Measurements from ENCODE around the gene SPTSSB. TPM values are rescaled to one million over a fixed set of nuclear protein-coding genes. Genes with fewer than 3 reads are reported as not detected.

Gene SPTSSB
- total RNA-seq, 1 experiment from 2014 or later = 2.9 TPM

- no peaks in the 10 kb centered on the region for H4K20me1 ChIP-seq (ENCODE audit: insufficient read depth)
- intact Hi-C loops (cut with micrococcal nuclease) = no loop called here
- ChIA-PET POLR2A (no interaction called here), CTCF (interaction anchor here (1.3 kb wide), 1 partner anchor 28 kb away, joined by 4 read pairs; the partner anchor contains the start of gene SPTSSB), RAD21 (ENCODE audit: low non-redundant PET in 1 of 2, low total read pairs in 2 of 2, uncharacterized antibody in 2 of 2, unreplicated experiment in 2 of 2) (no interaction called here)
- H3K4me2 ChIP-seq (ENCODE audit: low read length) = no peak overlapping the region
- H3K79me2 ChIP-seq (ENCODE audit: insufficient read depth, low read length) = no peaks in the 10 kb centered on the region
- no TSS peak for BruUV-seq (replicated peaks)
- H3K9me2 ChIP-seq (ENCODE audit: insufficient read depth) = no peaks in the 10 kb centered on the region
- H3K9me3 ChIP-seq (ENCODE audit: control insufficient read depth in 1 of 2, insufficient read depth in 1 of 2, low read depth in 1 of 2, low read length in 2 of 2) = no peaks in the 10 kb centered on the region
- no peak overlapping the region for H2AFZ ChIP-seq (ENCODE audit: low read depth, low read length, poor library complexity, severe bottlenecking)
- TF ChIP-seq ATF3 (IDR thresholded peaks at IDR 0.05) (no peak), TCF7L2 (IDR thresholded peaks at IDR 0.05; ENCODE audit: borderline replicate concordance, extremely low read depth, insufficient read depth, insufficient read length) (no peak), EZH2phosphoT487 (IDR thresholded peaks at IDR 0.05; ENCODE audit: borderline replicate concordance) (no peak), CEBPB (IDR thresholded peaks at IDR 0.05; ENCODE audit: low read depth) (no peak), EGR1 (IDR thresholded peaks at IDR 0.05; ENCODE audit: low read depth) (no peak), CBX3 (IDR thresholded peaks at IDR 0.05; ENCODE audit: low read depth) (no peak), POLR2A (IDR thresholded peaks at IDR 0.05; ENCODE audit: borderline replicate concordance, extremely low read depth, insufficient read depth, insufficient read length) (no peak), ZNF274 (IDR thresholded peaks at IDR 0.05; ENCODE audit: low read depth, low read length) (no peak), JUND (IDR thresholded peaks at IDR 0.05) (no peak), REST (IDR thresholded peaks at IDR 0.05; ENCODE audit: low read depth) (no peak), POLR2AphosphoS5 (IDR thresholded peaks at IDR 0.05; ENCODE audit: low read depth, low read length) (no peak), CTCF (IDR thresholded peaks at IDR 0.05 in 2 of 3, conservative IDR thresholded peaks at IDR 0.05 in 1 of 3; ENCODE audit: borderline replicate concordance in 1 of 3, insufficient read depth in 1 of 3, low read depth in 2 of 3, low read length in 2 of 3) (no peak), YY1 (IDR thresholded peaks at IDR 0.05; ENCODE audit: extremely low read depth, insufficient replicate concordance, low read depth, low read length) (no peak), ZBTB33 (IDR thresholded peaks at IDR 0.05; ENCODE audit: extremely low read depth, insufficient replicate concordance, low read length) (no peak), ZFX (IDR thresholded peaks at IDR 0.05) (no peak), SP1 (IDR thresholded peaks at IDR 0.05; ENCODE audit: low read depth) (no peak), SIN3A (IDR thresholded peaks at IDR 0.05; ENCODE audit: low read depth) (no peak), EZH2 (IDR thresholded peaks at IDR 0.05) (no peak)
- ATAC-seq (no peak), DNase-seq (ENCODE audit: low read depth, low spot score) (no peak)
- no peak overlapping the region for H3K27ac ChIP-seq (ENCODE audit: low read depth, low read length)
- H3K27me3 ChIP-seq (ENCODE audit: insufficient read depth, low read length) = no peaks in the 10 kb centered on the region
- peaks cover 7 to 18% of the 10 kb centered on the region in 2 experiments for H3K4me1 ChIP-seq (ENCODE audit: control insufficient read depth in 1 of 2, insufficient read depth in 2 of 2, low read length in 2 of 2)
- no peak overlapping the region for H3K4me3 ChIP-seq (replicated peaks in 1 of 2; ENCODE audit: low read depth in 1 of 2, low read length in 2 of 2)
- H3K9ac ChIP-seq (ENCODE audit: low read length) = no peak overlapping the region
- no peaks in the 10 kb centered on the region for H3K36me3 ChIP-seq (ENCODE audit: control insufficient read depth in 1 of 2, insufficient read depth in 2 of 2, low read length in 2 of 2)
Measured at GRCh38 chr3:161343540-161343939, 27.8 kb downstream of the SPTSSB start.
